Parathyroid adenoma (tissue), 2 donors: ENCODE results near the gene NAALADL2.

Experiments used
- H2AFZ ChIP-seq: fragments of 300-600 bp; sonication (generic); one replicate; pipeline ENCODE4 v1.7.0; 2017; ENCODE audit warnings: antibody characterized with exemption, mild to moderate bottlenecking
- H3K27ac ChIP-seq: fragments of 300-600 bp; sonication (generic); one replicate; pipeline ENCODE4 v1.7.0; 2017
- H3K27me3 ChIP-seq: fragments of 300-600 bp; sonication (generic); one replicate; pipeline ENCODE4 v1.7.0; 2017; ENCODE audit warnings: low read length; ENCODE audit not compliant: control insufficient read depth, insufficient read depth
- H3K36me3 ChIP-seq: fragments of 300-600 bp; sonication (generic); one replicate; pipeline ENCODE4 v1.7.0; 2017; ENCODE audit warnings: low read length; ENCODE audit not compliant: control insufficient read depth, insufficient read depth
- H3K4me1 ChIP-seq: fragments of 300-600 bp; sonication (generic); one replicate; pipeline ENCODE4 v1.7.0; 2017; ENCODE audit warnings: control low read depth
- H3K4me2 ChIP-seq: fragments of 300-600 bp; sonication (generic); one replicate; pipeline ENCODE4 v1.7.0; 2017; ENCODE audit warnings: low read length
- H3K4me3 ChIP-seq: fragments of 300-600 bp; sonication (generic); one replicate; pipeline ENCODE4 v1.7.0; 2017; ENCODE audit warnings: low read depth, low read length
- H3K79me2 ChIP-seq: fragments of 300-600 bp; sonication (generic); one replicate; pipeline ENCODE4 v1.7.0; 2017; ENCODE audit warnings: control low read depth
- H3K9ac ChIP-seq: fragments of 300-600 bp; sonication (generic); one replicate; pipeline ENCODE4 v1.7.0; 2017; ENCODE audit warnings: mild to moderate bottlenecking
- H3K9me3 ChIP-seq: fragments of 300-600 bp; sonication (generic); one replicate; pipeline ENCODE4 v1.7.0; 2017; ENCODE audit warnings: low read length; ENCODE audit not compliant: control insufficient read depth
- CTCF ChIP-seq: fragments of 300-600 bp; sonication (generic); IDR thresholded peaks from one replicate; pipeline ENCODE4 v1.7.0; 2017; ENCODE audit warnings: antibody characterized with exemption, mild to moderate bottlenecking
- donor health status: primary hyperparathyroidism.

Gene NAALADL2

DNA sequence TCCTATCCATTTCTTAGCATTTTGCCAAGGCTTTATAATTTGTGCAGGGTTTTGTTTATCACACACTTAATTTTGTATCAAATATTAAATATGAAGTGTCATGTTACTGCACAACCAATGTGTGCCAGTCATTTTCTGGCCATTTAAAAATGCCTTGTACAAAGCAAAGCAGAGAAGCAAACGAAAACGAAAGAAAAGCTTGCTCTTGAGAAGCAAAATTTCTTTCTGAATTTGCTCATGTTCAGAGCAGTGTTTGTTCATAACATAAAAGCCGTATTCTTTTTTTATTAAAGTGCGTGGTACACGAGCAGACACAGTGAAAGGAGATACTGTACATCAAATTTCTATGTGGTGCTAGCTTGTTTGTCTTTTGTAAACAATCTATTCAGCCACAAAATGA lies 792.6 kb downstream of the NAALADL2 start:
- no peak overlapping the region for H3K4me3 ChIP-seq
- no peak overlapping the region for H3K4me2 ChIP-seq
- no peaks in the 10 kb centered on the region for H3K4me1 ChIP-seq
- no peak overlapping the region for H3K27ac ChIP-seq
- TF ChIP-seq CTCF, result no peak
- H3K36me3 ChIP-seq, result no peaks in the 10 kb centered on the region
- H3K79me2 ChIP-seq, result no peaks in the 10 kb centered on the region
- no peak overlapping the region for H3K9ac ChIP-seq
- H2AFZ ChIP-seq, result no peak overlapping the region
- H3K27me3 ChIP-seq, result no peaks in the 10 kb centered on the region
- H3K9me3 ChIP-seq, result no peaks in the 10 kb centered on the region

DNA sequence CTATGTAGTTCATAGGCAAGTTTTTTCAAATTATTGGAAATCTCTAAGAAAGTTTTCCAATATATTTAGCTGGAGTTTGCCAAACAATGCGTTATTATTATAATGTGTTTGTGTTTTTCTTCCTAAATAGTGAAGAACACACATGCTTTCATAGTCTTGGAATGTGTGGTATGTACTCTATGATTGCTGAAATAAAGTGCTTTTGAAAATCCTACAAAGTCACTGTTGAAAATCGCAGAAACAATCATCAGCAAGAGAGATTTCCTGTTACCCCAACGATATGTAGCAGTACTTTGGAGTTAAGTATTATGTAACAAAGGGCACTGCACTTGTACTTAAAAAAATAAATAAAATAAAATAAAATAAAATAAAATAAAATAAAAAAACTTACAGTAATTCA lies 796.2 kb downstream of the NAALADL2 start:
- Histone ChIP-seq H3K4me2 (no peak overlapping the region), H2AFZ (no peak overlapping the region), H3K9me3 (no peaks in the 10 kb centered on the region), H3K4me3 (no peak overlapping the region), H3K4me1 (no peaks in the 10 kb centered on the region), H3K36me3 (no peaks in the 10 kb centered on the region), H3K9ac (no peak overlapping the region), H3K27ac (no peak overlapping the region), H3K27me3 (no peaks in the 10 kb centered on the region), H3K79me2 (no peaks in the 10 kb centered on the region)
- TF ChIP-seq CTCF, result no peak

- Histone ChIP-seq H3K9me3 (no peaks in the 10 kb centered on the region), H3K27ac (no peak overlapping the region), H3K79me2 (no peaks in the 10 kb centered on the region), H3K27me3 (no peaks in the 10 kb centered on the region), H3K36me3 (no peaks in the 10 kb centered on the region), H3K4me3 (no peak overlapping the region), H3K4me1 (no peaks in the 10 kb centered on the region), H3K4me2 (no peak overlapping the region), H3K9ac (no peak overlapping the region), H2AFZ (no peak overlapping the region)
- no peak for TF ChIP-seq CTCF
Observed at GRCh38 chr3:175656461-175656860, 797.3 kb downstream of the NAALADL2 start.

- H3K27me3 ChIP-seq, result no peaks in the 10 kb centered on the region
- no peak overlapping the region for H3K4me3 ChIP-seq
- H3K4me1 ChIP-seq, result no peaks in the 10 kb centered on the region
- H3K79me2 ChIP-seq, result no peaks in the 10 kb centered on the region
- no peaks in the 10 kb centered on the region for H3K36me3 ChIP-seq
- H3K9me3 ChIP-seq, result no peaks in the 10 kb centered on the region
- no peak overlapping the region for H3K9ac ChIP-seq
- no peak overlapping the region for H3K4me2 ChIP-seq
- no peak for TF ChIP-seq CTCF
- H2AFZ ChIP-seq, result no peak overlapping the region
- no peak overlapping the region for H3K27ac ChIP-seq
Observed at GRCh38 chr3:175659670-175660350, 800.7 kb downstream of the NAALADL2 start.

GRCh38 chr3:175662815-175663214 lies 803.7 kb downstream of the NAALADL2 start:
- no peak overlapping the region for H3K27ac ChIP-seq
- H2AFZ ChIP-seq, result no peak overlapping the region
- H3K36me3 ChIP-seq, result no peaks in the 10 kb centered on the region

More at GRCh38 chr3:175662815-175663214, 803.7 kb downstream of the NAALADL2 start:
- Histone ChIP-seq H3K4me2 (no peak overlapping the region), H3K27me3 (no peaks in the 10 kb centered on the region), H3K9ac (no peak overlapping the region), H3K79me2 (no peaks in the 10 kb centered on the region), H3K4me3 (no peak overlapping the region), H3K9me3 (no peaks in the 10 kb centered on the region), H3K4me1 (no peaks in the 10 kb centered on the region)
- no peak for TF ChIP-seq CTCF
